DND-41 (cell line): ENCODE results near the gene SYNPO2L.

Experiments
- ATAC-seq: fragments of 200-7000 bp; cut with Tn5 transposase; 3 replicates; pipeline ENCODE4 v1.9.1; 2021; ENCODE audit warnings: low read depth; ENCODE audit not compliant: insufficient read depth
- DNase-seq: peaks from one replicate; pipeline ENCODE4 v3.0.0-alpha.2; 2020
- H2AFZ ChIP-seq: 2 replicates; pipeline ENCODE4 v1.6.0; 2012; ENCODE audit warnings: low read depth, low read length
- H3K27ac ChIP-seq: 2 replicates; pipeline ENCODE4 v1.5.1; 2012; ENCODE audit warnings: low read length, inconsistent platforms
- H3K27me3 ChIP-seq: fragments of 200-600 bp; sonication (generic); 2 replicates; pipeline ENCODE4 v1.6.0; 2012; ENCODE audit warnings: low read length, mild to moderate bottlenecking, inconsistent platforms; ENCODE audit not compliant: insufficient read depth, poor library complexity
- H3K36me3 ChIP-seq: 2 replicates; pipeline ENCODE4 v1.5.1; 2012; ENCODE audit warnings: low read length, inconsistent platforms; ENCODE audit not compliant: insufficient read depth
- H3K4me1 ChIP-seq: 2 replicates; pipeline ENCODE4 v1.5.1; 2012; ENCODE audit warnings: mild to moderate bottlenecking, low read length; ENCODE audit not compliant: insufficient read depth
- H3K4me2 ChIP-seq: 2 replicates; pipeline ENCODE4 v1.6.0; 2012; ENCODE audit warnings: mild to moderate bottlenecking, moderate library complexity, low read length, inconsistent platforms; ENCODE audit not compliant: insufficient read depth
- H3K4me3 ChIP-seq, 2 experiments: fragments of 200-600 bp in 1 of 2; shearing (Covaris generic) in 1 of 2; 2 replicates each; pipeline ENCODE4 v1.5.1; 2012 to 2016; ENCODE audit warnings: inconsistent platforms in 2 of 2, low read length in 2 of 2, mild to moderate bottlenecking in 2 of 2, low read depth in 1 of 2, moderate library complexity in 1 of 2
- H3K79me2 ChIP-seq: 2 replicates; pipeline ENCODE4 v1.6.0; 2012; ENCODE audit warnings: low read length, inconsistent platforms; ENCODE audit not compliant: insufficient read depth
- H3K9ac ChIP-seq: 2 replicates; pipeline ENCODE4 v1.6.0; 2012; ENCODE audit warnings: low read depth, mild to moderate bottlenecking, inconsistent platforms, low read length, moderate library complexity
- H3K9me3 ChIP-seq: 2 replicates; pipeline ENCODE4 v1.5.1; 2012; ENCODE audit warnings: low read length, moderate library complexity, mild to moderate bottlenecking, inconsistent platforms; ENCODE audit not compliant: insufficient read depth, severe bottlenecking
- H4K20me1 ChIP-seq: 2 replicates; pipeline ENCODE4 v1.6.0; 2012; ENCODE audit warnings: low read length; ENCODE audit not compliant: insufficient read depth
- EZH2 ChIP-seq: IDR thresholded peaks from 3 replicates; pipeline ENCODE4 v1.6.1; 2012; ENCODE audit warnings: borderline replicate concordance, low read depth, mild to moderate bottlenecking, moderate library complexity, low read length, inconsistent platforms; ENCODE audit not compliant: severe bottlenecking
- TF ChIP-seq, protein P1 (sequence below): IDR thresholded peaks from 2 replicates; pipeline ENCODE4 v1.5.1; 2012; ENCODE audit warnings: borderline replicate concordance, low read length, moderate library complexity, mild to moderate bottlenecking; ENCODE audit not compliant: poor library complexity, severe bottlenecking; ENCODE audit errors: extremely low read depth

Gene SYNPO2L

DNA sequence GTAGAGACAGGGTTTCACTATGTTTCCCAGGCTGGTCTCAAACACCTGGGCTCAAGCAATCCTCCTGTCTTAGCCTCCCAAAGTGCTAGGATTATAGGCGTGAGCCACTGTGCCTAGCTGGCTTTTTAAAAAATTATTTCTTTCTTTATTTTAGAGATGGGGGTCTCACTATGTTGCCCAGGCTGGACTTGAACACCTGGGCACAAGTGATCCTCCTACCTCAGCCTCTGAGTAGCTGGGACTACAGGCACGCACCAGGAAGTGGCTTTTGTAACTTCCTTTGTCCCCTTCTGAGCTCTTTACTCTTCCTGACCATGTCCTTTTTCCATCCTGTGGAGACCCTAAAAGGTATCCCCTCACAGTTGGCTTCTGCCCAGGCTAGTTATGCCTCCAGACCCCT, 12.5 kb downstream of the SYNPO2L start:
- Histone ChIP-seq H3K79me2 (no peaks in the 10 kb centered on the region), H2AFZ (no peak overlapping the region), H3K9ac (no peak overlapping the region), H3K4me1 (no peaks in the 10 kb centered on the region), H3K9me3 (no peaks in the 10 kb centered on the region), H3K36me3 (no peaks in the 10 kb centered on the region), H3K27me3 (no peaks in the 10 kb centered on the region), H3K4me3 (no peak overlapping the region), H3K4me2 (no peak overlapping the region), H3K27ac (no peak overlapping the region), H4K20me1 (no peaks in the 10 kb centered on the region)
- TF ChIP-seq EZH2, result no peak
- TF ChIP-seq, protein P1, sequence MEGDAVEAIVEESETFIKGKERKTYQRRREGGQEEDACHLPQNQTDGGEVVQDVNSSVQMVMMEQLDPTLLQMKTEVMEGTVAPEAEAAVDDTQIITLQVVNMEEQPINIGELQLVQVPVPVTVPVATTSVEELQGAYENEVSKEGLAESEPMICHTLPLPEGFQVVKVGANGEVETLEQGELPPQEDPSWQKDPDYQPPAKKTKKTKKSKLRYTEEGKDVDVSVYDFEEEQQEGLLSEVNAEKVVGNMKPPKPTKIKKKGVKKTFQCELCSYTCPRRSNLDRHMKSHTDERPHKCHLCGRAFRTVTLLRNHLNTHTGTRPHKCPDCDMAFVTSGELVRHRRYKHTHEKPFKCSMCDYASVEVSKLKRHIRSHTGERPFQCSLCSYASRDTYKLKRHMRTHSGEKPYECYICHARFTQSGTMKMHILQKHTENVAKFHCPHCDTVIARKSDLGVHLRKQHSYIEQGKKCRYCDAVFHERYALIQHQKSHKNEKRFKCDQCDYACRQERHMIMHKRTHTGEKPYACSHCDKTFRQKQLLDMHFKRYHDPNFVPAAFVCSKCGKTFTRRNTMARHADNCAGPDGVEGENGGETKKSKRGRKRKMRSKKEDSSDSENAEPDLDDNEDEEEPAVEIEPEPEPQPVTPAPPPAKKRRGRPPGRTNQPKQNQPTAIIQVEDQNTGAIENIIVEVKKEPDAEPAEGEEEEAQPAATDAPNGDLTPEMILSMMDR, result no peak
- no peak for ATAC-seq
- DNase-seq, result no peak

DNA sequence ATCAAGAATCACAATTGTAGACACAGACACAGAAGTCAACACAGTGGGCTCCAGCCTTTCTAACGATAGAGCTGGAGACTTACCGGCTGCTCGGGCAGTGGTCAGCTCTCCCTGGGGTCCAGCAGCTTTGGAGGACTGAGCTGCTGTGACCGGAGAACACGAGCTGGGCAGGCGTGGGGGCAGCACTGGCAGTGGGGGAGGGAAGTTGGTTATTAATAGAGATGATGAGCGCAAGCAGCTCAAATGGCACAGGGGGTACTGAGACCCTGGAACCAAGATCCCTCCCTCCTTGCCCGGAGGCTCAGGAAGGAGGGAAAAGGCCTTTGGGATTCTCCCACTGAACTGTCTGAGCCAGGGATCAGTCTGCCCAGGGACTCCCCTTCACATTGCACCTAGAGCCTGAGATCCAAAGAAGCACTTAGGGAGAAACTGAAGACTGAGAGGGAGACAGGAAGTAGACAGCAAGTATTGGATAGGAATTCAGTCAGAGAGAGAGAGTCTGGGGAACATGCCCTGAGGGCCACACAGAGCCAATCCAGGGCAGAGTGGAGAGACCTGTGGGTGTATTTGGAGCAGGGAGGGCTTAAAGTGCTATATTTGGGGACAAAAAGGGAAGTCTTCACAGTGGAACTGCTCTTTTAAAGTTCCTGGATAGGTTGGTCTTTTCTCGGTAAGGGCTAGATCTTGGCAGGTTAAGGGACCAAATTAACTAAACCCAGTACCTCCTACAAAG, 14.3 kb downstream of the SYNPO2L start, which contains the start of gene MYOZ1:
TSS of gene MYOZ1 (minus strand) at position 147 of the 733 bp plus-strand sequence. CDS start 1,457 bp downstream, outside the sequence.
- no peak within 1 kb of the TSS for H3K9ac ChIP-seq
- DNase-seq (no peak), ATAC-seq (0 out of 3 replicates have a peak, but pooled peaks have one; percentile 36)
- no peaks in the 10 kb centered on the region for H3K4me1 ChIP-seq
- no peaks in the 10 kb centered on the region for H3K9me3 ChIP-seq
- H3K4me3 ChIP-seq, result no peak within 1 kb of the TSS
- TF ChIP-seq, protein P1, result no peak
- no peak for TF ChIP-seq EZH2
- H3K4me2 ChIP-seq, result no peak within 1 kb of the TSS
- H3K27ac ChIP-seq, result no peak within 1 kb of the TSS
- no peaks in the 10 kb centered on the region for H4K20me1 ChIP-seq
- H3K27me3 ChIP-seq, result no peaks in the 10 kb centered on the region
- H3K36me3 ChIP-seq, result no peaks in the 10 kb centered on the region
- no peaks in the 10 kb centered on the region for H3K79me2 ChIP-seq
- no peak within 1 kb of the TSS for H2AFZ ChIP-seq

DNA sequence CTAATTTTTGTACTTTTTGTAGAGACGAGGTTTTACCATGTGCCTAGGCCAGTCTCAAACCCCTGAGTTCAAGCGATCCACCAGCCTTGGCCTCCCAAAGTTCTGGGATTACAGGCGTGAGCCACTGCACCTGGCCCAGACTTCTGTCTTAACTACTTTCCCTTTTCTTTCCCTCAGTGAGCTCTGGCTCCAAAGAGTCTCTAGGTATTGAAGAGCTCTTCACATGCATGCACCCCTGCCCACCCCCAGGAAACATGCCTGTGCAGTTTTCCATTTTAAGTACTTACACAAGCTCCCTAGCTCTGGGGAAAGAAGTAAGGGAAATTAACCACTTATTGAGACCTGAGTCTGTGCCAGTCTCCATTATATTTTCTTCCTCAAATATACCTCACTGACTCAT, 16.5 kb downstream of the SYNPO2L start:
- H3K4me3 ChIP-seq, result no peak overlapping the region
- H3K27ac ChIP-seq, result no peak overlapping the region
- H4K20me1 ChIP-seq, result no peaks in the 10 kb centered on the region
- TF ChIP-seq, protein P1, result no peak
- TF ChIP-seq EZH2, result no peak
- no peak overlapping the region for H3K9ac ChIP-seq
- ATAC-seq (no peak), DNase-seq (no peak)
- no peaks in the 10 kb centered on the region for H3K9me3 ChIP-seq
- H3K79me2 ChIP-seq, result no peaks in the 10 kb centered on the region
- H2AFZ ChIP-seq, result no peak overlapping the region
- H3K27me3 ChIP-seq, result no peaks in the 10 kb centered on the region
- no peaks in the 10 kb centered on the region for H3K36me3 ChIP-seq
- no peaks in the 10 kb centered on the region for H3K4me1 ChIP-seq
- H3K4me2 ChIP-seq, result no peak overlapping the region

DNA sequence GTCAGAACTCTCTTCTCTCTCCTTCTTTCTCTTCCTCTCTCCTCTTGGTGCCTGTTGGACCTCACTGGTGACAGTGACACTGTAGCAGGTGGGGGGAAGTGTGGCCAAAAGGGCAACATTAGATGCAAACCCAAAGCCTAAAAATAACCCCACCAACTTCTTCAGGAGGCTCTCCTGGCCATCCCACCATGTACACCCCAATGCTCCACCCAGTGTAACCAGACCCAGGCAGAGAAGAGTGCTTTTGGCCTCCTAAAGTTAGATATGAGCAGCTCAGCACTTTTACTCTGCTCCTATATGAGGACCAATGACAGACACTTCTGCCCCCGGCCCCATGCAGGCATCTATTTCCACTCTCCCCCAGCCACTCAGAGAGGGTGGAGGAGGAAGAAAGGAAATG, 20.0 kb downstream of the SYNPO2L start:
- DNase-seq (no peak), ATAC-seq (no peak)
- Histone ChIP-seq H3K4me3 (no peak overlapping the region), H3K9ac (no peak overlapping the region), H3K4me1 (no peaks in the 10 kb centered on the region), H3K79me2 (no peaks in the 10 kb centered on the region), H2AFZ (no peak overlapping the region), H4K20me1 (no peaks in the 10 kb centered on the region), H3K9me3 (no peaks in the 10 kb centered on the region), H3K36me3 (no peaks in the 10 kb centered on the region), H3K4me2 (no peak overlapping the region), H3K27me3 (no peaks in the 10 kb centered on the region), H3K27ac (no peak overlapping the region)
- TF ChIP-seq, protein P1, result no peak
- no peak for TF ChIP-seq EZH2
